Measurements from ENCODE around the gene NDUFA7.
"Not testable (repeated sequence)": the region's sequence is repeated elsewhere in the genome, so short reads cannot be mapped to it uniquely, and the experiment has no call there.

NDUFA7 gene

DNA sequence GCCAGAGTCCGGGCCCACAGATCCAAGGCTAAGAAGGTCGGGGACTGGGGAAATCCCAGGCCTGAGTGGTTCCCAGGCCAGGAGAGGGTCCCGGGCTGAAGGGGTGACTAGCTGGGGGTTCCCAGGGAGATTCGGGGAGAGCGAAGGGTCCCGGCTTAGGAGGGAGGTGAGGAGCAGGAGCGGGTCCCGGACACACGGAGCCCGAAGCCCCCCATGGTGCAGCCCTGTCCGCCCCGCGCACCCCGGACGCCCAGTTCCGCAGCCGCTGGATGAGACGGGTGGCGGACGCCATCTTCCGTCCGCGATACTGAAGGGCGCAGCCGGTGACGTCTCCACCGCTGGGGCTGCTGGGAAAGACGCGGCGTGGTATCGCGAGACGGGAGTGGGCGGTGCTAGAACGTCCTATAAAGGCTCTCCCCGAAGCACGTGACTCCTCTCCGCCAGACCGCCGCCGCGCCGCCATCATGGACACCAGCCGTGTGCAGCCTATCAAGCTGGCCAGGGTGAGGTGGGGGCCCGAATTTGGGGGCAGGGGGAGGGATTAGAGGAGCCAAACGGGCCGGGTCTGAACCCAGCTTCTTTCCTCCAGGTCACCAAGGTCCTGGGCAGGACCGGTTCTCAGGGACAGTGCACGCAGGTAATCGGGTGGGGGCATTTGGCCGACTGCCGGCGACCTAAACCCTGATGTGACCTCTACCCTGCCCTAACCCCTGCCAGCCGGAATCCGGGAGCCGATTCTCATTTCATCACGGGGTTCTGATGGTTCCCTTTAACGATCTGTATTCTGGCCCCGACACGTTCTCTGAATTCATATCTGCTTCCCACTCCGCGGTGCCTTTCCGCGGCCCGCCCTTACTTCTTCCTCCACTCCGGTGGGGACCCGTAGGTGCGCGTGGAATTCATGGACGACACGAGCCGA, at the start of gene NDUFA7, which contains the start of gene RPS28:
Gene NDUFA7 (minus strand): TSS at position 309 of the 919 bp plus-strand sequence. CDS start 17 bp downstream, at position 292.
Gene RPS28 (plus strand): TSS at position 430 of the 919 bp plus-strand sequence. CDS start 35 bp downstream, at position 465.
- DNase-seq, result peak; percentile 92 to 96

DNA sequence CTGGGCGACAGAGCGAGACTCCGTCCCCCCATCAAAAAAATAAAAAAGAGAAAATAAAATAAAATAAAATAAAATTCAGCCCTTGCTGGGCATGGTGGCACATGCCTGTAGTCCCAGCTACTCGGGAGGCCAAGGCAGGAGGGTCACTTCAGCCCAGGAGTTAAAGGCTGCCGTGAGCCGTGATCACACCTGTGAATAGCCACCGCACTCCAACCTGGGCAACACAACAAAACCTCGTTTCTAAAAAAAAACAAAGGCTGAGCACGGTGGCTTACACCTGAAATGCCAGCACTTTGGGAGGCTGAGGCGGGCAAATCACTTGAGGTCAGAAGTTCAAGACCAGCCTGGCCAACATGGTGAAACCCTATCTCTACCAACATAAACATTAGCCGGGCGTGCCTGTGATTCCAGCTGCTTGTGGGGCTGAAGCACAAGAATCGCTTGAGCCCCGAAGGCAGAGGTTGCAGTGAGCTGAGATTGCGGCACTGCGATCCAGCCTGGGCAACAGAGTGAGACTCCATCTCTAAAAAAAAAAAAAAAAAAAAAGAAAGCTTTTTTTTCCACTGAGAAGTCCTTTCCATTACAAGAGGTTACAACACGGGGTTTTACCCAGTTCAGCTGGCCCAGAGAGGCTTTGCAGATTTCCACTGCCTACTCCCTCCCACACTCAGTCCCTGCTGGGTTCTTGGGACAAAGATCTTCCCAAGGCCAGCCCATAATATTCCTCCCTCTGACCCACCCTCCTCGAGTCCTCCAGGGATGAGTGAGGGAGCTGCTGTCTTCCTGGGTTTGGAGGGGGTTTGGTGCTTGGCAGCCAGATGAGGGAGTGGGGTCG, 49.2 kb upstream of the NDUFA7 start:
- DNase-seq, result no peak

DNA sequence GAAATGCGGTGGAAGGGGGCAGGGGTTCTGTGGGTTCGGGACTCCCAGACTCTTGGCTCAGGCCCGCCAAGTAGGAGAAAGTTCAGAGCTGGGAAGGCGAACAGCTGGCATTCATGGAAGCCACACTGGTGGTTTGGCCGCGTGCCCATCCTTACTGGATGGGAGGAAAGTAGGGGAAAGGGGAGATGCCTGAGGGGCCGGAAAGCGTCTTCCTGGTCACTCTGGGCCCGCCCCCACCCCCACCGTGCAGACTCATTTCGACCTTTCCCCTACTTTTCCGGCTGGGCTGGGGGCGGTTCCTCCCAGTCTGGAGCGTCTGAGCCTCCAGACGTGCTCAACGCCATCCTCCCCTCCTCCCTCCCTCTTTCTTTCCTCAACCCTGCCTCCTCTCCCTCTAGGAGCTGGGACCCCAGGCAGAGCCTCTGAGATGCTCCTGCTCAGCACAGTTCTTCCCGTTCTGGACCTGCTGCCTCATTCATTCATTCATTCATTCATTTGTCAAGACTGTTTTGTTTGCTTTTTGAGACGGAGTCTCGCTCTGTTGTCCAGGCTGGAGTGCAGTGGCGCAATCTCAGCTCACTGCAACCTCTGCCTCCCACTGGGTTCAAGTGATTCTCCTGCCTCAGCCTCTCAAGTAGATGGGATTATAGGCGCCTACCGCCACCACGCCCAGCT, 46.3 kb upstream of the NDUFA7 start:
- peak; percentile 89 for DNase-seq

DNA sequence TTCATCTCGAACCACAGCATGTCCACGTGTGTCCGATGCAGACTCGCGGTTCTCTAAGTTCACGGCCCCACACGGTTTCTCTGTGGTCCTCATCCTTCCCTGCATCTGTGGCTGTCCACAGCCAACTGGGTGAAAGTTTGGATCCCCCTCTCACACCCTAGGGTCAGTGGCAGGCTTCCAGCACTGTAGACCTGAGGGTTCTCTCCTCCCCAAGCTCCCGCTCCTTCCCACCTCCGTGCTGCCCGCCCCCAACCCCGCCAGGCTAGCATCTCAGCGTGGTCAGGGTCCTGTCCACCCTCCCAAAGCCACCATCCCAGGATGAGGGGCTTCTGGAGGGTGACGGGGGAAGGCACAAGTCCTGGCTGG, 45.8 kb upstream of the NDUFA7 start:
- no peak for DNase-seq

GRCh38 chr19:8366121-8366581, 45.0 kb upstream of the NDUFA7 start:
- no peak for DNase-seq

DNA sequence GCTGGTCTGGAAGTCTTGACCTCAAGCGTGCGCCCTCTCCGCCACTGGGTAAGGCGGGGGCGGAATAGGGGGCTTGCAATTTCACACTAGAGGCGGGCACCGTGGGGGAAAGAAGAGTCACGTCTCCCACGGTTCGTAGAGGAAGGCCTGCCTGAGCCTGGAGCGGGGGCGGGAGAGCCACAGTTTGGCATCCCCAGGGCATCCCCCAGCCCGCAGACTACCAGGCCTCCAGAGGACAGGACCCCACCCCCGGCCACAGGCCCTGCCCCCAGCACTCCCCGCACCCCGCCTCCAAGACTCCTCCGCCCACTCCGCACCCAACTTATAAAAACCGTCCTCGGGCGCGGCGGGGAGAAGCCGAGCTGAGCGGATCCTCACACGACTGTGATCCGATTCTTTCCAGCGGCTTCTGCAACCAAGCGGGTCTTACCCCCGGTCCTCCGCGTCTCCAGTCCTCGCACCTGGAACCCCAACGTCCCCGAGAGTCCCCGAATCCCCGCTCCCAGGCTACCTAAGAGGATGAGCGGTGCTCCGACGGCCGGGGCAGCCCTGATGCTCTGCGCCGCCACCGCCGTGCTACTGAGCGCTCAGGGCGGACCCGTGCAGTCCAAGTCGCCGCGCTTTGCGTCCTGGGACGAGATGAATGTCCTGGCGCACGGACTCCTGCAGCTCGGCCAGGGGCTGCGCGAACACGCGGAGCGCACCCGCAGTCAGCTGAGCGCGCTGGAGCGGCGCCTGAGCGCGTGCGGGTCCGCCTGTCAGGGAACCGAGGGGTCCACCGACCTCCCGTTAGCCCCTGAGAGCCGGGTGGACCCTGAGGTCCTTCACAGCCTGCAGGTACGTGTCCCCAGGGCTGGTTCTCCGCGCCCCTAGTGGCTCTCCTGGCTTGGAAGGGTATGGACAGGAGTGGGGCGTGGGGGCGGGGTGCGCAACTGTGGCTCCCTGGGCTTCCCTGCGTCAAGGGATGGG, 42.9 kb upstream of the NDUFA7 start, which contains the start of gene ANGPTL4:
Gene ANGPTL4 (plus strand): TSS at position 353 of the 969 bp plus-strand sequence. CDS start 167 bp downstream, at position 520.
- peak; percentile 9 to 68 for DNase-seq

GRCh38 chr19:8361921-8362793, 41.0 kb upstream of the NDUFA7 start:
- DNase-seq, result peak; percentile 84 to 90

GRCh38 chr19:8360196-8360595, 39.0 kb upstream of the NDUFA7 start:
- DNase-seq, result no peak

DNA sequence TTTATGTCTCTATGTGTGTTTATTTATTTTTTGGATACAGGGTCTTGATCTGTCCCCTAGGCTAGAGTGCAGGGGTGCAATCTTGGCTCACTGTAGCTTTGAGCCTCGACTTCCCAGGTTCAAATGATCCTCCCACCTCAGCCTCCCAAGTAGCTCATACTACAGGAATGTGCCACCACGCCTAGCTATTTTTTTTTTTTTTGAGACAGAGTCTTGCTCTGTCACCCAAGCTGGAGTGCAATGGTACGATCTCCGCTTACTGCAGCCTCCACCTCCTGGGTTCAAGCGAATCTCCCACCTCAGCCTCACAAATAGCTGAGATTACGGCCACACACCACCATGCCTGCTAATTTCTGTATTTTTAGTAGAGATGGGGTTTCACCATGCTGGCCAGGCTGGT, 37.8 kb upstream of the NDUFA7 start:
- no peak for DNase-seq

DNA sequence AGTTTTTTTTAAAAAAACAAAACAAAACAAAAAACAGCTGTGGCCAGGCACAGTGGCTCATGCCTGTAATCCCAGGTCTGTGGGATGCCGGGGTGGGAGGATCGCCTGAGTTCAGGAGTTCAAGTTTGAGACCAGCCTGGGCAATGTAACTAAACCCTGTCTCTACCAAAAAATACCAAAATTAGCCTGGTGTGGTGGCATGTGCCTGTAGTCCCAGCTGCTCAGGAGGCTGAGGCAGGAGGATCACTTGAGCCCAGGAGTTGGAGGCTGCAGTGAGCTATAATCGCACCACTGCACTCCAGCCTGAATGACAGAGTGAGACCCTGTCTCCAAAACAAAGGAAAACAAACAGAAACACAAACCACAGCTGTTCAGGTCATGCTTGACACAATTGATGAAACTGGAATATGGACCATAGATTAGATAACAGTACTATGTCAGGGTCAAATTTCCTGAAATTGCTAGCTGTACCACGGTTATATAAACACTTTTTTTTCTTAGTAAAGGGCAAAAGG, 35.9 kb upstream of the NDUFA7 start:
- no peak for DNase-seq

DNA sequence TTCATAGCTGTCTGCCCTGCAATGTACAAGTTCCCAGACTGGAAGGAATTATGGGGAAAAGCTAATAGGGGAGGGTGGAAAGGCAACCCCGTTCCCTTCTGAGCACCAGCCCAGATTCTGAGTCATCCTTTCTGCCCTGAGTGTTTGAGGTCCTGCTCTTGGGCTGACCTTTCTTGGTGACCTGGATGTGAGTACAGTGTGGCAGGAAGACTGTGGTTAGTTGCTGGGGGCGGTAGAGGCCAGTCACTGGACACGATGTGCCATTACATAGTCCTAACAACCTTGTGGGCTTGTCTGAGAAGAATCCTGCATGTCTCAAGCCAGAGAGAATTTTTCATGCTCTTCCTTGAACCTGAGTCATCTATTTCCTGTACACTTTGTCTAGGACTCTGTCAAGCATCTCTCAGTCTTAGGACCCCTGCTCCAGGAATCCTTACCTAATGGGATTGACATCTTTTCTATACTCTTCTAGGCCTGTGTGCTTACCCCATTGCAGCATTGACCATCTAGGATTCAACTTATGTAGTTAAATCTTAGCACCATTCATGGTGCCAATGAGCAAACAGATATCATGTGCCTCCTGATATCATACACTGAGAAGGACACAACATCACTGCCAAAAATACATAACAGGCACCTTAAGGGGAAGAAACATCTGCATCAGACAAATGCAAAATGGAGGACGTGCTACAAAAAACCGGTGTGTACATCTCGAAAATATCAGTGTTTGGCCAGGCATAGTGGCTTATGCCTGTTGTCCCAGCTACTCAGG, 34.6 kb upstream of the NDUFA7 start:
- DNase-seq, result no peak

DNA sequence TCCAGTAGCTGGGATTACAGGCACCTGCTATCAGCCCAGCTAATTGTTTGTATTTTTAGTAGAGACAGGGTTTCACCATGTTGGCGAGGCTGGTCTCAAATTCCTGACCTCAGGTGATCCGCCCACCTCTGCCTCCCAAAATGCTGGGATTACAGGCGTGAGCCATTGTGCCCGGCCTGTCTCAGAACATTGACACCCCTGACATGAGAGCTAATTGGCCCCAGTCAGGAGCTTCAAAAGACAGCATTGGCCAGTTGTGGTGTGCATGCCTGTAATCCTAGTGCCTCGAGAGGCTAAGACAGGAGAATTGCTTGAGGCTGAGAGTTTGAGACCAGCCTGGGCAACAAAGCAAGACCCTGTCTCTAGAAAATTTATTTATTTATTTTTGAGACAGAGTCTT, 31.7 kb upstream of the NDUFA7 start:
- DNase-seq, result not testable (repeated sequence)

- DNase-seq, result no peak
Measured at GRCh38 chr19:8352134-8352827, 31.1 kb upstream of the NDUFA7 start.

GRCh38 chr19:8349629-8350372, 28.6 kb upstream of the NDUFA7 start:
- not testable (repeated sequence) for DNase-seq

DNA sequence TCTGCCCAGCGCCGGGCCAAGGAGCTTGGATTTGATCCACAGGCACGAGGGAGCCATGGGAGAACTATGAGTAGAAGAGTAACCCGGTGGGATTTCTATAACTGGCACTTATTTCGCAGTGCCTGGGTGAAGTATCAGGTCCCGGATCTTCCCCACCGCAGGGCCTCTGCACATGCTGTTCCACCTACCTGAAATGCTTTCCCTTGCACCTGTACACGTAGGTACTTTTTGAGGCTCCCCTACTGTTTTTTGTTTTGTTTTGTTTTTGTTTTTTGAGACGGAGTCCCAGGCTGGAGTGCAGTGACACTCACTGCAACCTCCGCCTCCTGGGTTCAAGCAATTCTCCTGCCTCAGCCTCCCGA, 22.3 kb upstream of the NDUFA7 start:
- no peak for DNase-seq

DNA sequence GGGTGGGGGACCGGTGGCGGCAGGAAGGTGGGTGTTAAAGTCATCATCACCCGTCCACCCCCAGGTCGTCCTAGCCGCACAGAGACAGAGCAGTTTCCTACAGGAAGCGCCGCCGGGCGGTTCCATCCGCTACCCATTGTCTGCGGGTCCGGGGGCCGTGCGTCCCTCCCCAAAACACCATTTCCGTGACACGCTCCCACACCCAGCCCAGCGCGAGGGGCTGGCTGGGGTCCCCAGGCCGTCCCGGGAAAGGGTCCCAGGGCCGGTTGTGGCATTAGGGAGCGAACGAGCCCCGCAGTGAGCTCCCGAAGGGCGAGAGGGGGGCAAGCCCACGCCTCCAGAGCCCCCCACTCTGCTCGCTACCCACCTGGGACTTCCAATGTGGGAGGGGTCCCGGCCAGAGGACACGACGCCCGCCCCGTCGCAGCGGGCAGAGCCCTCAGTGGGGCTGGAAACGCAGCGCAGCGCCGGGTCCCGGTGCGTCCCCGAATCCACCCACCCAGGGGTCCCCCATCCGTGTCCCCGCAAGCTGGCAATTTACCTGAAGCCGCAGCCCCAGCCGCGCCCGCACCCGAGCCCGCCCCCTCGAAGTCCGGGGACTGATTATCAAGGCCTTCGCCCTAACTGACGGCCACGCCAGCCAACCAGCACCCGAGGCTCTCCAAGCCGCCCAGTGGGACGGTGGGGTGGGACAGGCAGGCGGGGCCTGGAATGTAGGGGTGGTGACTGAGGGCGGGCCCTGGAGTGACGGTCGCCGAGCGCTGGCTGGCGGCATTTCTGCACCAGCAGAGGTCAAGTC, 21.7 kb upstream of the NDUFA7 start, which contains the start of gene KANK3:
Gene KANK3 (minus strand): TSS at position 579 of the 799 bp plus-strand sequence. CDS start 5,434 bp downstream, outside the sequence.
- peak; percentile 83 to 92 for DNase-seq

DNA sequence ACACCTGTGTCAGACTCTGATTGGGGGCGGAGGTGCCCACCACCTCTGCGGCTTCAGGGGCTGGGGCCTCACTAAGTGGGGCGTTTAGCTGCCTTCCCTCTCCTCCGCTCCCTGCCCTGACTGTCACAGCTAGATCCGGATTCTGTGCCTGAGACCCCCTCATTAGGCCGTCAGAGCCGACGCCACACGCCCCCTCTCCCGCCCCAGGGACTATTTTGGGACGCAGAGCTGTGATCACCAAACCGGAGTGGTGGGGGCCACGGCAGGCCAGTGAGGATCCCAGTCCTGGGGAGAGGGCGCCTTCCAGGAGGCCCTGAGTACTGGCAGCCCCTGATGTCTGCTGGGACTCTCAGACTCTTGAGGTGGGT, 21.1 kb upstream of the NDUFA7 start:
- DNase-seq, result no peak

All from NCI-H524 (cell line).